GM12878 (cell line): ENCODE data around the gene DBI. TPM values are rescaled to one million over a fixed set of nuclear protein-coding genes. Genes with fewer than 3 reads are reported as not detected.
"Not testable (repeated sequence)": the region's sequence is repeated elsewhere in the genome, so short reads cannot be mapped to it uniquely, and the experiment has no call there.

Experiments
- ATAC-seq: fragments of 200-7000 bp; cut with Tn5 transposase; 3 replicates; pipeline ENCODE4 v1.9.1; 2020; ENCODE audit warnings: mild to moderate bottlenecking, moderate library complexity
- BruUV-seq: library from RNA; stranded (reverse); fragments of 400-500 nt; replicated peaks from 2 replicates; lab custom pipeline; 2021; lab: Mats Ljungman, UMichigan
- CTCF ChIA-PET: fragments of 300-600 bp; sonication (Branson Sonifier 250); formaldehyde crosslinking; extraction: SDS; loops from one replicate; lab custom pipeline; 2021; ENCODE audit warnings: inconsistent platforms; lab: Yijun Ruan, JAX
- POLR2A ChIA-PET: fragments of 350-600 bp; formaldehyde crosslinking; extraction: SDS; loops from one replicate; lab custom pipeline; 2021; ENCODE audit warnings: inconsistent platforms; lab: Charles Lee
- RAD21 ChIA-PET: fragments of 300-600 bp; sonication (Branson Sonifier 250); formaldehyde crosslinking; loops from one replicate; lab custom pipeline; 2023; ENCODE audit warnings: antibody characterized with exemption; ENCODE audit not compliant: unreplicated experiment; lab: Charles Lee
- SMC1A ChIA-PET: fragments of 300-600 bp; sonication (Branson Sonifier 250); formaldehyde crosslinking; loops from one replicate; lab custom pipeline; 2023; ENCODE audit not compliant: unreplicated experiment, uncharacterized antibody; lab: Charles Lee
- DNase-seq: peaks from one replicate; pipeline ENCODE4 v3.0.0-alpha.2; 2011; ENCODE audit warnings: low read depth, low spot score
- FAIRE-seq: peaks from 3 replicates; lab custom pipeline; 2011; peaks lifted over from hg19 to GRCh38; lab: Jason Lieb, UNC
- H2AFZ ChIP-seq: 2 replicates; pipeline ENCODE4 v1.6.0; 2011; ENCODE audit warnings: low read depth, low read length, control low read depth; ENCODE audit not compliant: control insufficient read depth
- H3K27ac ChIP-seq: 2 replicates; pipeline ENCODE4 v1.5.1; 2011; ENCODE audit warnings: control low read depth; ENCODE audit not compliant: control insufficient read depth, insufficient read depth
- H3K27me3 ChIP-seq, 2 experiments: replicated peaks in 1 of 2; 2 replicates each; pipeline versions ENCODE4 v1.6.0 to v1.6.1; 2011; ENCODE audit warnings: low read length in 1 of 2; ENCODE audit not compliant: control insufficient read depth in 2 of 2, insufficient read depth in 2 of 2
- H3K36me3 ChIP-seq, 2 experiments: 2 replicates each; pipeline ENCODE4 v1.5.1; 2011; ENCODE audit warnings: low read length in 1 of 2; ENCODE audit not compliant: control insufficient read depth in 2 of 2, insufficient read depth in 2 of 2
- H3K4me1 ChIP-seq: 2 replicates; pipeline ENCODE4 v1.6.1; 2011; ENCODE audit warnings: mild to moderate bottlenecking, low read length, moderate library complexity, mixed read lengths; ENCODE audit not compliant: control insufficient read depth, insufficient read depth
- H3K4me2 ChIP-seq: 2 replicates; pipeline ENCODE4 v1.6.0; 2011; ENCODE audit warnings: control low read depth; ENCODE audit not compliant: control insufficient read depth, insufficient read depth
- H3K4me3 ChIP-seq: fragments of 200-600 bp; sonication (generic); 2 replicates; pipeline ENCODE4 v1.5.1; 2016
- H3K79me2 ChIP-seq: 2 replicates; pipeline ENCODE4 v1.6.0; 2011; ENCODE audit warnings: low read length; ENCODE audit not compliant: control insufficient read depth, insufficient read depth
- H3K9ac ChIP-seq: 2 replicates; pipeline ENCODE4 v1.8.0; 2011; ENCODE audit warnings: low read length, control low read depth, mixed read lengths; ENCODE audit not compliant: control insufficient read depth, insufficient read depth
- H3K9me3 ChIP-seq: replicated peaks from 3 replicates; pipeline ENCODE4 v1.5.1; 2011; ENCODE audit warnings: mild to moderate bottlenecking, low read length; ENCODE audit not compliant: control insufficient read depth, insufficient read depth
- H4K20me1 ChIP-seq: 2 replicates; pipeline ENCODE4 v1.6.0; 2011; ENCODE audit not compliant: control insufficient read depth, insufficient read depth
- WGBS: methylation state at CpG from one replicate; pipeline ENCODE4 v1.1.6; 2016; ENCODE audit warnings: low lambda C conversion rate; ENCODE audit not compliant: insufficient replicate concordance, insufficient coverage; ENCODE audit errors: missing lambda C conversion rate; 5-methylcytosine and 5-hydroxymethylcytosine counted together
- in situ Hi-C: fragments of 300-500 bp; cut with MboI; formaldehyde crosslinking; loops from 9 replicates; pipeline ENCODE4 v1.14.3; 2018; ENCODE audit warnings: mixed read lengths
- intact Hi-C: fragments of 100-400 bp; cut with micrococcal nuclease; formaldehyde crosslinking; loops from one replicate; pipeline ENCODE4 v1.14.2; 2022; ENCODE audit not compliant: unreplicated experiment
- polyA plus RNA-seq, 11 experiments: library from polyadenylated mRNA; depleted of rRNA in 4 of 11; unstranded in 6 of 11; stranded (reverse) in 5 of 11; fragments of >200 nt; fragmentation: Nextera tagmentation in 4 of 11; fragmentation: Illumina TruSeq in 1 of 11; extraction: Ambion mirVana in 4 of 11; extraction: Trizol in 1 of 11; gene quantifications; 1 replicate in 1 of 11; 2 replicates in 10 of 11; pipeline versions ENCODE4 v1.2.1 to v1.2.3, GENCODE V29; 2011 to 2016; ENCODE audit warnings: inconsistent platforms in 2 of 11, missing spikeins in 2 of 11, low read depth in 1 of 11
- total RNA-seq, 4 experiments: library from RNA; depleted of rRNA in 3 of 4; stranded (reverse); fragments of >200 nt in 3 of 4; fragmentation: Illumina TruSeq in 1 of 4; extraction: Trizol in 1 of 4; gene quantifications; 2 replicates each; pipeline versions ENCODE4 v1.2.1 to v1.2.3, GENCODE V29; 2013 to 2021

DBI gene
- total and polyA plus RNA-seq, 10 of the 15 experiments (the other 5 are each of a cell fraction or from before 2014, with no cell fraction given), result 248 to 2,567 (median 943) TPM

DNA sequence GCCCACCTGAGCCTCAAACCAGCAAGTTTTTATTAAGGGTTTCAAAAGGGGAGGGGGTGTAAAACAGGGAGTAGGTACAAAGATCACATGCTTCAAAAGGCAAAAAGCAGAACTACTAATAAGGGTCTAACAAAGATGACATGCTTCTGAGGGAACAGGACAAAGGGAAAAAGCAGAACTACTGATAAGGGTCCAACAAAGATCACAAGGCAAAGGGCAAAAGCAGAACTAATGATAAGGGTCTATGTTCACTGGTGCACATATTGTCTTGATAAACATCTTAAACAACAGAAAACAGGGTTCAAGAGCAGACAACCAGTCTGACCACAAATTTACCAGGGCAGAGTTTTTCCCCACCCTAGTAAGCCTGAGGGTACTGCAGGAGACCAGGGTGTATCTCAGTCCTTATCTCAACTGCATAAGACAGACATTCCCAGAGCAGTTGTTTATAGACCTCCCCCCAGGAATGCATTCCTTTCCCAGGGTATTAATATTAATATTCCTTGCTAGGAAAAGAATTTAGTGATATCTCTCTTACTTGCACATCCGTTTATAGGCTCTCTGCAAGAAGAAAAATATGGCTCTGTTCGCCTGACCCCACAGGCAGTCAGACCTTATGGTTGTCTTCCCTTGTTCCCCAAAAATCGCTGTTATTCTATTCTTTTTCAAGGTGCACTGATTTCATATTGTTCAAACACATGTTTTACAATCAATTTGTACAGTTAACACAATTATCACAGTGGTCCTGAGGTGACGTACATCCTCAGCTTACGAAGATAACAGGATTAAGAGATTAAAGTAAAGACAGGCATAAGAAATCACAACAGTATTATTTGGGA lies 7.3 kb downstream of the DBI start:
- H3K9ac ChIP-seq, result not testable (repeated sequence)

GRCh38 chr2:119376406-119376805 lies 9.6 kb downstream of the DBI start:
- intact Hi-C loops, H3K79me2 ChIP-seq, RAD21 ChIA-PET, CTCF ChIA-PET, H3K4me3 ChIP-seq, H2AFZ ChIP-seq, FAIRE-seq, in situ Hi-C loops, ATAC-seq, H3K4me2 ChIP-seq, H3K27ac ChIP-seq, H3K9me3 ChIP-seq, H3K4me1 ChIP-seq, H3K27me3 ChIP-seq, H4K20me1 ChIP-seq, DNase-seq, H3K9ac ChIP-seq, BruUV-seq: not testable (repeated sequence)
- 91% methylated on average over 6 of the region's 6 CpGs for WGBS
- ChIA-PET SMC1A (interaction anchor here (2.7 kb wide), 1 partner anchor 8 kb away, joined by 16 read pairs; no protein-coding TSS in a partner anchor), POLR2A (interaction anchor here (2.6 kb wide), 1 partner anchor 9 kb away, joined by 13 read pairs; the partner anchor contains the start of genes C2orf76 and DBI)
- H3K36me3 ChIP-seq, result peaks cover 12 to 21% of the 10 kb centered on the region in 2 experiments

More for the DNA sequence above, 7.3 kb downstream of the DBI start:
- H2AFZ ChIP-seq, ATAC-seq, POLR2A ChIA-PET, H3K4me3 ChIP-seq, in situ Hi-C loops, CTCF ChIA-PET, DNase-seq, intact Hi-C loops, BruUV-seq, SMC1A ChIA-PET, H3K9me3 ChIP-seq, H3K4me2 ChIP-seq, H3K27ac ChIP-seq, H3K79me2 ChIP-seq, H4K20me1 ChIP-seq, H3K27me3 ChIP-seq, FAIRE-seq, H3K4me1 ChIP-seq, RAD21 ChIA-PET: not testable (repeated sequence)
- 95% methylated on average over 5 of the region's 5 CpGs for WGBS
- peaks cover 17 to 31% of the 10 kb centered on the region in 2 experiments for H3K36me3 ChIP-seq
